Panc1 (cell line): ENCODE results near the gene UBE2E2. TPM values are rescaled to one million over a fixed set of nuclear protein-coding genes. Genes with fewer than 3 reads are reported as not detected.

Experiments used
- ATAC-seq: fragments of 200-7000 bp; cut with Tn5 transposase; 2 replicates; pipeline ENCODE4 v1.9.1; 2020; ENCODE audit warnings: mild to moderate bottlenecking, moderate library complexity
- BruUV-seq: library from RNA; stranded (reverse); fragments of 400-500 nt; replicated peaks from 2 replicates; lab custom pipeline; 2021; lab: Mats Ljungman, UMichigan
- CTCF ChIA-PET: fragments of 300-600 bp; sonication (Branson Sonifier 250); formaldehyde crosslinking; loops from one replicate; lab custom pipeline; 2022; ENCODE audit warnings: antibody characterized with exemption; lab: Charles Lee
- POLR2A ChIA-PET: fragments of 300-600 bp; sonication (Branson Sonifier 250); formaldehyde crosslinking; loops from one replicate; lab custom pipeline; 2022; ENCODE audit warnings: antibody characterized with exemption; lab: Charles Lee
- DNase-seq: peaks from one replicate; pipeline ENCODE4 v3.0.0-alpha.2; 2010; ENCODE audit warnings: low read depth, low spot score
- H3K27ac ChIP-seq: 2 replicates; pipeline ENCODE4 v1.5.1; 2011; ENCODE audit warnings: mild to moderate bottlenecking, low read length, inconsistent platforms
- H3K27me3 ChIP-seq: fragments of 200-500 bp; sonication (Bioruptor generic); 2 replicates; pipeline ENCODE4 v1.6.0; 2014; ENCODE audit warnings: low read length, inconsistent platforms; ENCODE audit not compliant: control insufficient read depth, insufficient read depth
- H3K36me3 ChIP-seq: fragments of 200-500 bp; sonication (Bioruptor generic); 2 replicates; pipeline ENCODE4 v1.5.1; 2014; ENCODE audit warnings: inconsistent platforms, mild to moderate bottlenecking, low read length, moderate library complexity; ENCODE audit not compliant: control insufficient read depth, insufficient read depth
- H3K4me1 ChIP-seq: 2 replicates; pipeline ENCODE4 v1.5.1; 2011; ENCODE audit warnings: inconsistent platforms, mild to moderate bottlenecking, low read length, moderate library complexity; ENCODE audit not compliant: control insufficient read depth, insufficient read depth
- H3K4me3 ChIP-seq, 2 experiments: 2 replicates each; pipeline ENCODE4 v1.5.1; 2011 to 2012; ENCODE audit warnings: low read depth in 2 of 2, low read length in 2 of 2, mild to moderate bottlenecking in 2 of 2, inconsistent platforms in 1 of 2, moderate library complexity in 1 of 2
- H3K9me3 ChIP-seq: fragments of 200-500 bp; sonication (Bioruptor generic); 2 replicates; pipeline ENCODE4 v1.5.1; 2014; ENCODE audit warnings: low read depth, mild to moderate bottlenecking, inconsistent platforms, low read length, moderate library complexity; ENCODE audit not compliant: control insufficient read depth, insufficient read depth
- CTCF ChIP-seq: fragments of 450-650 bp; IDR thresholded peaks from 2 replicates; pipeline ENCODE4 v1.5.1; 2017; ENCODE audit warnings: mild to moderate bottlenecking
- POLR2AphosphoS5 ChIP-seq: IDR thresholded peaks from 2 replicates; pipeline ENCODE4 v1.6.1; 2012; ENCODE audit warnings: mild to moderate bottlenecking, low read depth, low read length, moderate library complexity
- REST ChIP-seq, 2 experiments: IDR thresholded peaks; 2 replicates each; pipeline ENCODE4 v1.6.1; 2011 to 2012; ENCODE audit warnings: low read depth in 2 of 2, control low read depth in 1 of 2, low read length in 1 of 2, mild to moderate bottlenecking in 1 of 2, moderate library complexity in 1 of 2; ENCODE audit not compliant: insufficient read depth in 1 of 2
- SIN3A ChIP-seq: IDR thresholded peaks from 2 replicates; pipeline ENCODE4 v1.6.1; 2012; ENCODE audit warnings: low read depth, mild to moderate bottlenecking, low read length, moderate library complexity, borderline replicate concordance; ENCODE audit not compliant: insufficient read depth
- TCF7L2 ChIP-seq: IDR thresholded peaks from 2 replicates; pipeline ENCODE4 v1.6.1; 2011; ENCODE audit warnings: mild to moderate bottlenecking, low read depth, low read length, inconsistent platforms
- in situ Hi-C: cut with HindIII; loops from 2 replicates; pipeline ENCODE4 v1.10.0; 2016; ENCODE audit warnings: low sequenced_read_pairs, low pct_unique_long_range_greater_than_20kb
- intact Hi-C: fragments of 100-400 bp; cut with micrococcal nuclease; formaldehyde crosslinking; loops from one replicate; pipeline ENCODE4 v1.10.0; 2022; ENCODE audit not compliant: unreplicated experiment
- total RNA-seq: library from RNA; stranded (reverse); gene quantifications from one replicate; pipeline ENCODE4 v1.2.1, GENCODE V29; 2021; ENCODE audit not compliant: unreplicated experiment

UBE2E2 gene
- total RNA-seq, 1 experiment from 2014 or later: 38.2 TPM

GRCh38 chr3:23527326-23527725 lies 324.2 kb downstream of the UBE2E2 start:
- Histone ChIP-seq H3K27ac (no peak overlapping the region), H3K27me3 (no peaks in the 10 kb centered on the region), H3K9me3 (no peaks in the 10 kb centered on the region), H3K4me1 (no peaks in the 10 kb centered on the region), H3K4me3 (no peak overlapping the region), H3K36me3 (no peaks in the 10 kb centered on the region)
- CTCF ChIA-PET: no interaction called here
- DNase-seq: no peak
- intact Hi-C loops (no loop called here), in situ Hi-C loops (no loop called here)
- no peak for ATAC-seq
- TF ChIP-seq TCF7L2 (no peak), SIN3A (no peak), POLR2AphosphoS5 (no peak), REST (IDR thresholded peaks at IDR 0.05; ENCODE audit: insufficient read depth in 1 of 2, low read depth in 2 of 2, low read length in 1 of 2) (no peak), CTCF (no peak)
- no TSS peak for BruUV-seq
- POLR2A ChIA-PET: no interaction called here

- intact Hi-C loops (no loop called here), in situ Hi-C loops (no loop called here)
- ATAC-seq (no peak), DNase-seq (no peak)
- CTCF ChIA-PET: no interaction called here
- Histone ChIP-seq H3K4me3 (no peak overlapping the region), H3K9me3 (no peaks in the 10 kb centered on the region), H3K27me3 (no peaks in the 10 kb centered on the region), H3K36me3 (no peaks in the 10 kb centered on the region), H3K27ac (no peak overlapping the region), H3K4me1 (no peaks in the 10 kb centered on the region)
- BruUV-seq: no TSS peak
- POLR2A ChIA-PET: interaction anchor here (0.6 kb wide), 1 partner anchor 19 kb away, joined by 3 read pairs; no protein-coding TSS in a partner anchor
- TF ChIP-seq CTCF: no peak
- no peak for TF ChIP-seq TCF7L2
- no peak for TF ChIP-seq REST (IDR thresholded peaks at IDR 0.05; ENCODE audit: insufficient read depth in 1 of 2, low read depth in 2 of 2, low read length in 1 of 2)
- no peak for TF ChIP-seq SIN3A
- no peak for TF ChIP-seq POLR2AphosphoS5
Measured at GRCh38 chr3:23533596-23533995, 330.5 kb downstream of the UBE2E2 start.
